SHP77 treated with DMSO at 0.1 percent for 48 hours (cell line): ENCODE data around the gene RIMBP2.

Experiments
- DNase-seq: peaks from one replicate; lab custom pipeline; 2025; lab: John Stamatoyannopoulos, UW

Gene RIMBP2

DNA sequence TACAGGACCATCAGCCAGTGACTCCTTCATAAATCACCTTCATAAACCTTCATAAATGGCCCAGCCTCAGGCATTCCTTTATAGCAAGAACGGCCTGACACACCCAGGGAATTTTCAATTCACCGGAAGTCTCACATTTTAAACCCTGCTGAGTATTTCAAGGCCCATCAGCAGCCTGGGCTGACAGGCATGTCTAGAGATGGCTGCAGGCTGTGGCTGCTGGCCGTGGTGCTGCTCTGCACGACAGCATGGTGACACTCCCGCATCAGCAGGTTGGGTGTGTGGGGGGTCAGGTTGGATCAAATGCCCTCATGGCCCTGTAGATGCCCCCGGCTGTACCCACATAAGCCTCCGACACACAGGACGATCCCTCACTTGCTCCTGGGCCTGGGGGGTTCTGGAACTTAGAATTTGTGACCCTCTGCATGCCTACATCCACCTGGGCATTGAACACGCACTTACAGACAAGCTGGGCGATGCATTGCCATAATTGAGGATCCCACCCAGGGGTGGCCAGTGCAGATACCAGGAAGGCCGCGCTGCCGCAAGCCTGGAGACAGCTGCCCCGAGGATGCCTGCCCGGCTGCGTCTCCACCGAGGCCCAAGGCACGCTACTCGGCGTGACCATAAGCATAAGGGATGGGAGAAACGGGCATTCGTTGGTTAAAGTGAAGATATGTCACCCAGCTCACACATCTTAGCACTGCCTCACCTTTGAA, 254.1 kb downstream of the RIMBP2 start:
- no peak for DNase-seq

DNA sequence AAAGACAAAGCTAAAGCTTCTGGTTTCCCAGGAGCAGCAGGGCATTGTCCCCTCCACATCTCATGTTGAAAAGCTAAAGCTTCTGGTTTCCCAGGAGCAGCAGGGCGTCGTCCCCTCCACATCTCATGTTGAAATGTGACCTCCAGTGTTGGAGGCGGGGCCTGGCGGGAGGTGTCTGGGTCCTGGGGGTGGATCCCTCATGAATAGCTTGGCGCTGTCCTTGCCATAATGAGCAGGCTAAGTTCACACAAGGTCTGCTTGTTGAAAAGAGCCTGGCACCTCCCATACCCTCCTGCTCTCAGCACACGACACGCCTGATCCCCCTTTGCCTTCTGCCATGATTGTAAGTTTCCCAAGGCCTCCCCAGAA, 254.7 kb downstream of the RIMBP2 start:
- DNase-seq: no peak

- no peak for DNase-seq
These were observed 255.3 kb downstream of the RIMBP2 start for GRCh38 chr12:130460611-130461446.

- no peak for DNase-seq
These were observed 256.2 kb downstream of the RIMBP2 start for GRCh38 chr12:130459916-130460315.

DNA sequence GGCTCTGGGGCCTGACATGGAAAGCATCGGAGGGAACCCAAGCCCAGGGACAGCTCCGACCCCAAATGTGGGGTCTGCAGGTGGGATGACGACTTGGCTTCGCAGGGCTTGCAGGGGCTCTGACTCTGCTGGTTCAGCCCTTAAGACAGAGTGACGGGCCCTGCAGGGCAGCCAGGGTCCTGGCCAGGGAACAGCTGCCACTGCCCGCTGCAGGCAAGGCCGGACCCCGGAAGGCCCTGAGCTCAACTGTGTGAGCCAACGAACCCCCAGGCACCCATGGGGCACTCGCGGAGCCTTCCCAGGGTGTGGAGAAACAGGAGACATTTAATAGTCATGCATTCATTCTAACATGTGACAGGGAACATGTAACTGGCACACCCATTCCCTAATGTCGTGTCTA, 257.8 kb downstream of the RIMBP2 start:
- no peak for DNase-seq

DNA sequence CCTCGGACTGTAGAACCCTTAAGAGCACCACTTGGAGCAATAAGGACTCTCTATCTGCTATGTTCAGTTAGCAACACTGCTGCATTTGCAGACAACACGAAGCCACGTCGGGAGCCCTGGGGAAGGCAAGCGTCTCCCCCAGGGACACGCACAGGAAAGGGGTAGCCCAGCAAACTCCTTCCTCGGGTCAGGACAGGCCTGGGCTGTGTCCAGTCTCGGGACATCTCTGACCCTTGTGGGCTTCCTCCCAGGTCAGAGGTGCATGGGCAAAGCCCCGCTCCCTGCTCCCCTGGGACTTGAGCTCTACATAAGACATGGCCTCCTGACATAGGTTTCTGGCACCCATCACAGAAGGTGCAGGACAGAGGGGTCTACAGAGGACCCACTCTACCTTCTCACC, 258.9 kb downstream of the RIMBP2 start:
- no peak for DNase-seq

- no peak for DNase-seq
These were observed 259.5 kb downstream of the RIMBP2 start for GRCh38 chr12:130456375-130457199.

DNA sequence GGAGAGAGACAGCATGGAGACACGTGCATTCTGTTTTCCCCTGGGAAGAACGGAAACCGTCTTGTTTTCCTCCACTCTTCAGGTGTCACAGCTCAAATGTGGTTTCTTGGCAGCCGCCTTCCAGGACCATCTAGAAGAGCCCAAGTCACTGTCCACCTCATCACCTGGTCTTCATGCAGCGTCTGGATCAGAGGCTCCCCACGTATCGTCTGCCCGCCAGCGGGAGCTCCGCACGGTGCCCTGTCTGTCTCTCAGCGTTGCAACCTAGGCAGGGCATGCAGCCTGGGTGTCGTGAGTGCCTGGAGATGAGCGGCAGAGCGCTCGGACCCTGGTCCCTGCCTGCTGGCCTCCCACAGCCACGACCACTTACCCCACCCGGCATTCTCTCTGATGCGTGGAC, 260.9 kb downstream of the RIMBP2 start:
- no peak for DNase-seq

DNA sequence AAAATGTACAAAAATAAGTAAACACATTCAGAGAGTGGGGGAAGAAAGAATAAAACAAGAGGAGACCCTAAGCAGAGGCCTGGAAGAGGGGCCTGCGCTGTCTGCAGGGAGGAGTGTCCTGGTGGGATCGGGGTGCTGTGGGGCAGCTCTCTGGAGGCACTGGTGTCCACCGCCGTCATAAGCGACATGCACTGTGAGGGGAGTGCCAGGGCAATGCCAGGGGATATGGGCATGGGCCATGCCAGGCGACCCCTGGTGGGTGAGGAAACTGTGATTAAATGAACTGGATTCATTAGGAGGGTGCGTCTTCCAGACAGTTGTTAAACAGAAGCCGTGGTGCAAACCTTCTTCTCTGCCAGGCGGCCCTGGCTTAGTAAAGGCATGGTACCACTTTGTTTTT, 261.8 kb downstream of the RIMBP2 start:
- no peak for DNase-seq

- no peak for DNase-seq
These were observed 263.6 kb downstream of the RIMBP2 start for GRCh38 chr12:130452546-130452945.

- no peak for DNase-seq
These were observed 264.8 kb downstream of the RIMBP2 start for GRCh38 chr12:130451001-130451930.

DNA sequence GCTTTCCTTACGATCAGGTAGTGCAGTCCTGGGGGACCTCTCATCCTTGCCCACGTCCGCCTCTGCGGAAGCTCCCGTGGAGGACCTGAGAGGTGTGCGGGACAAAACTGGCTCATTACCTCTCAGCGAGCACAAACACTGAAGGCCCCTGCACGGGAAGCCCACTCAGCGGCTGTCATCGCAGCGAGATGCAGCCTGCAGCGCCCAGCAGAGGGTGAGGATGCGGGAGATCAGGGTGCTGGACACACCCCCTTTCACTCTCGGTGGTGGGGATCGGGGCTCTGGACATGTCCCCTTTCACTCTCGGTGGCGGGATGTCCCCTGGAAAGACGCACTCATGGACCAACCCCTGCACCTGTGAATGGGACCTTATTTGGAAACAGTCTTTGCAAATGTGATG, 266.8 kb downstream of the RIMBP2 start:
- DNase-seq: no peak

DNA sequence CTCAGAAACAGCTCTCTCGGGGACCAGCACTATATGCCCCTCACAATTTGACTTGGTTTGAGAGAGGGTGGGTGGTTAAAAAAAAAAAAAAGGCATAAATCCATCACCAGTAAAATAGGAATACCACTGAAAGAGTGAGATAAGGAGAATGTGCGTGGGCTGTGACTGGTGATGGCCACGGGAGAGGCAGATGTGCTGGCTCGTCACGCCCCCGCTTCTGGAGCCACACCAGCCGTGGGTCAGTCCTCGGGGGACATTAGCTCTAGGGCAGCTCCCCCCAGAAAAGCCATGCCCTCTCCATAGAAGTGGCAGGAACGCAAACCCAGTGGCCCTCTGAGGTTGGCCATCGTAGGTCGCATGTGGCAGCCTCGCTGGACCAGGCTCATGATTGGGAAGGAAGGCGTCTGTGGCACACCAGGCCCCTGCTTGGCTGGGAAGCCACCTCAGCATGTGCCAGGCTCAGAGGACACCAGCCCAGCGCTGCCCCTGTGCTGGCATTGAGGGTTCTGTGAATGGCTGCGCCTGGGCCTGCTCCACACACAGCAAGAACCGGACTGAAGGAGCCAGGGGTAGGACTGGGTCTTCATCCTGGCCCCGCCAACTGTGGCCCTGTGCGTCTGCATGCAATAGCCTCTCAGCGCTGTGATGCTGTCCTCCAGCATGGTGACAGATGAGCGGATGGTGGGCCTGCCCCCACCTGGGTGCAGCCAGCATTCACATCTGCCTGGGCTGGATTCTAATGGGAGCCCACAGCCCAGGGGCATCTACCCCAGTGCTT, 267.9 kb downstream of the RIMBP2 start:
- DNase-seq: no peak

DNA sequence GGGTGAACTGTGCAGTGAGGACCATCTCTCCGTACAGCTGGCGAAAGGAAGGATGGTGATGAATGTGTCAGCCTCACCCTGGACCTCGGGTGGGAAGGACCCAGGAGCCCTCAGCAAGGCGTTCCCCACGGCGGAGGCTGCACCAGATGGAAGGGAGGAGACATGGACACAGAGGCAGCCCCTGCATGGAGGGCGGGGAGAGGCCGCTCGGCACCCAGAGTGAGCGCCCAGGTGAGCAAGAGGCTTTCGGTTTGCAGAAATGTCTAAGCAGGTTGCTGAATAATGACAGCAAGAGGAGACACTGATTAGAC, 268.5 kb downstream of the RIMBP2 start:
- no peak for DNase-seq

- DNase-seq: no peak
These were observed 269.0 kb downstream of the RIMBP2 start for GRCh38 chr12:130446846-130447654.

DNA sequence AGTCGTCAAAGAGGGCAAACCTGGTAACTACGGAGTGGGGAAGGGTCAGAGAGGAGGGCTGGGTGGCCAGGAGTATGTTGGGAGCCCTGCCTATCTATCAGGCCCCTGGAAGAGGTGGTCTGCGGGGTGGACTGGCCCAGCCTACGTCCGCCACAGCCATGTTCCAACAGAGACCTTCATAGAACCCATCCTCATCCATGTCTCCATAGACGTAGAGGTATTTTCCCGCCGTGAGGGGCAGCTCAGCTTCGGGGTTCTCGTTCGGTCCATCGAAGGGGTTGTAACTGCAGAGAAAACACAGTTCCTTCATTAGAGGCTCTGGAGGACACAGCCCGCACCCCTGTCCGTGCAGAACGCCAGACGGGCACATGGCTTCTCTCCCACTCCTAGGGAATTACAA, 271.1 kb downstream of the RIMBP2 start:
- DNase-seq: no peak

- no peak for DNase-seq
These were observed 272.0 kb downstream of the RIMBP2 start for GRCh38 chr12:130444061-130444460.

DNA sequence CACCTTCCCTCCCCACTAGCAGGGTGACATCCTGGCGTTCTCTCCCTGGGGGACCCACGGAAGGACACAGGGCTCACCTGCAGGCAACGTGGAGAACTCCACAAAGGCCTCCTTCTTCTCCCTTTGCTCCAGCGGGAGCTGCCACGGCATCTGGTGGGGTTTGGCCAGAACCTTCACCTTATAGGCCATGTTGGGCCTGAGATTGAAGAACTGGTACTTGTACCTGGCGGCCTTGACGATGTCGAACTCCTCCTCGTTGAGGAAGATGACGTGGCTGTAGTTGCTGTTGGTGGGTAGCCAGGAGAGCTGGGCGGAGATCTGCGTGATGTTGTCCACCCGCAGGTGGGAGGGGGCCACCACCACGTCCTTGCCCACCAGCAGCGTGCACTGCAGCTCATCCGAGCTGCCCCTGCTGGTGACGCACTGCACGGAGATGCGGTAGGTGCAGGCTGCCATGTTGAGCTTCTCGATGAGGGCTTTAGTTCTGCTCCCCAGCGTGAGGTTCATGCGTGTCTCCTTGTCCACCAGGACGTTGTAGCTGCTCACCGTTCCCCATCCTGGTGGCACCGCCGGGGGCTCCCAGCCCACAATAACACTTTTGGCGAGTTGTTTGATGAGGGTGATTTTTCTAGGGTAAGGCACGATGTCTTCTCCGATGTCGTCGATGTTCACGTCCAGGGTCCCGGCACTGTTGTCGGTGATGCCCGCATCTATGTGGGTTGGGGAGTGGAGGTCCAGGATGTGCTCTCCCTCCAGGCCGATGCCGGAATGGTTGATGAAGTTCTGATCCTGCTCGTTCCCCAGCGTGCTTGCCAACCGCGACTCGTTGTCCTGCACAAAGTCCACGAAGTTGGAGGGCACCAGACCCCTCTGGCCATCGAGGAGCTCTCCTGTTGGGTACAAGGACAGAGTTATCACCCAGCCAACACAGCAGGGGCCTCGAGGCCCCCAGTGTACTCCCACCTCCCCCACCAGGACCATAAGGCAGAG, 274.0 kb downstream of the RIMBP2 start:
- no peak for DNase-seq
